ENCODE results near the gene TACC3.

GRCh38 chr4:1735215-1735614 lies 13.9 kb downstream of the TACC3 start:
- TF ChIP-seq CTCF (IDR thresholded peaks at IDR 0.05) (no peak), POLR2A (IDR thresholded peaks at IDR 0.05) (no peak)

All from Peyer's patch (tissue), 4 donors.